Measurements from ENCODE around the gene UNC13D.

DNA sequence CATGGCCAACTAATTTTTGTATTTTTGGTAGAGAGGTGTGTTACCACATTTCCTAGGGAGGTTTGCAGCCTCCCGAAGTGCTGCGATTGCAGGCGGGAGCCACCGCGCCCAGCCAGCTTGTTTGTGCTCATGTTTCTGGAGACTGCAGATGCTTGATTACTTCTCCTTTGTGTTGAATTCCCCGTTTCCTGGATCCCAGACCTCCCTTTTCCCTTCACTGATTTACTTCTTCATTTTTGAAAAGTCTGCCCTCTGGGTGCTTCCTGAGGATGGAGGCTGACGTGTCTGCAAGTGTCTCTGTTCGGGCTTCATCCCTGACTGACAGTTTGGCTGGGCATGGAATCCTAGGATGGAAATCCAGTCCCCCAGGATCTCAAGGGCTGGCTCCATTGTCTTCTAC is 41.2 kb upstream of the UNC13D start:
- TF ChIP-seq, protein P1, sequence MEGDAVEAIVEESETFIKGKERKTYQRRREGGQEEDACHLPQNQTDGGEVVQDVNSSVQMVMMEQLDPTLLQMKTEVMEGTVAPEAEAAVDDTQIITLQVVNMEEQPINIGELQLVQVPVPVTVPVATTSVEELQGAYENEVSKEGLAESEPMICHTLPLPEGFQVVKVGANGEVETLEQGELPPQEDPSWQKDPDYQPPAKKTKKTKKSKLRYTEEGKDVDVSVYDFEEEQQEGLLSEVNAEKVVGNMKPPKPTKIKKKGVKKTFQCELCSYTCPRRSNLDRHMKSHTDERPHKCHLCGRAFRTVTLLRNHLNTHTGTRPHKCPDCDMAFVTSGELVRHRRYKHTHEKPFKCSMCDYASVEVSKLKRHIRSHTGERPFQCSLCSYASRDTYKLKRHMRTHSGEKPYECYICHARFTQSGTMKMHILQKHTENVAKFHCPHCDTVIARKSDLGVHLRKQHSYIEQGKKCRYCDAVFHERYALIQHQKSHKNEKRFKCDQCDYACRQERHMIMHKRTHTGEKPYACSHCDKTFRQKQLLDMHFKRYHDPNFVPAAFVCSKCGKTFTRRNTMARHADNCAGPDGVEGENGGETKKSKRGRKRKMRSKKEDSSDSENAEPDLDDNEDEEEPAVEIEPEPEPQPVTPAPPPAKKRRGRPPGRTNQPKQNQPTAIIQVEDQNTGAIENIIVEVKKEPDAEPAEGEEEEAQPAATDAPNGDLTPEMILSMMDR (IDR thresholded peaks at IDR 0.05): no peak
- TF ChIP-seq POLR2A (IDR thresholded peaks at IDR 0.05): no peak

Data from heart left ventricle (tissue), 13 donors.